WTC11 (cell line): ENCODE results near the gene SYNDIG1. TPM values are rescaled to one million over a fixed set of nuclear protein-coding genes. Genes with fewer than 3 reads are reported as not detected.

Source experiments
- ATAC-seq: fragments of 200-7000 bp; cut with Tn5 transposase; 2 replicates; pipeline ENCODE4 v1.10.0; 2021; ENCODE audit warnings: mild to moderate bottlenecking, moderate library complexity
- CTCF ChIA-PET: fragments of 300-600 bp; sonication (Branson Sonifier 250); formaldehyde crosslinking; loops from one replicate; lab custom pipeline; 2021; ENCODE audit warnings: antibody characterized with exemption; lab: Charles Lee
- POLR2A ChIA-PET: fragments of 350-600 bp; sonication (Branson Sonifier 250); formaldehyde crosslinking; loops from one replicate; lab custom pipeline; 2021; ENCODE audit warnings: antibody characterized with exemption; lab: Charles Lee
- DNase-seq: peaks from one replicate; pipeline ENCODE4 v3.0.0; 2021; ENCODE audit warnings: low spot score
- H3K27ac Mint-ChIP-seq: 2 replicates; pipeline ENCODE4 v1.8.0; 2021; ENCODE audit warnings: mixed read lengths
- H3K27me3 Mint-ChIP-seq: 2 replicates; pipeline ENCODE4 v1.8.0; 2021; ENCODE audit warnings: low read depth, mild to moderate bottlenecking, moderate library complexity, mixed read lengths
- H3K36me3 Mint-ChIP-seq: 2 replicates; pipeline ENCODE4 v1.8.0; 2021; ENCODE audit warnings: mixed read lengths
- H3K4me1 Mint-ChIP-seq: 2 replicates; pipeline ENCODE4 v1.8.0; 2022; ENCODE audit warnings: mixed read lengths
- H3K4me3 Mint-ChIP-seq: 2 replicates; pipeline ENCODE4 v1.8.0; 2021; ENCODE audit warnings: mild to moderate bottlenecking, moderate library complexity, mixed read lengths
- H3K9me3 Mint-ChIP-seq: 2 replicates; pipeline ENCODE4 v1.8.0; 2021; ENCODE audit warnings: mixed read lengths
- ATF6 ChIP-seq: sonication (generic); formaldehyde crosslinking; IDR thresholded peaks from 2 replicates; pipeline ENCODE4 v1.8.1; 2023; ENCODE audit warnings: mild to moderate bottlenecking, missing genetic modification reagents
- CTCF ChIP-seq: fragments of 200-600 bp; IDR thresholded peaks from 2 replicates; pipeline ENCODE4 v1.8.0; 2022; ENCODE audit warnings: antibody characterized with exemption
- E2F4 ChIP-seq: sonication (generic); formaldehyde crosslinking; IDR thresholded peaks from 2 replicates; pipeline ENCODE4 v1.8.1; 2022; ENCODE audit warnings: low read depth, mild to moderate bottlenecking, moderate library complexity, missing genetic modification reagents, borderline replicate concordance
- FOXJ3 ChIP-seq: sonication (generic); formaldehyde crosslinking; IDR thresholded peaks from 2 replicates; pipeline ENCODE4 v1.9.0; 2021; ENCODE audit warnings: missing genetic modification reagents, mild to moderate bottlenecking, borderline replicate concordance
- FOXP1 ChIP-seq: sonication (generic); formaldehyde crosslinking; IDR thresholded peaks from 2 replicates; pipeline ENCODE4 v1.8.0; 2022; ENCODE audit warnings: missing genetic modification reagents, mild to moderate bottlenecking, moderate library complexity, borderline replicate concordance
- GRHL2 ChIP-seq: fragments of 250-450 bp; sonication (Bioruptor Pico); IDR thresholded peaks from 2 replicates; pipeline ENCODE4 v1.8.0; 2022; ENCODE audit warnings: mild to moderate bottlenecking, moderate library complexity; ENCODE audit not compliant: insufficient replicate concordance, severe bottlenecking
- GTF2I ChIP-seq: fragments of 250-450 bp; sonication (Bioruptor Pico); conservative IDR thresholded peaks from 2 replicates; pipeline ENCODE4 v1.4.0; 2021; ENCODE audit warnings: mild to moderate bottlenecking
- NR2C2 ChIP-seq: sonication (generic); formaldehyde crosslinking; IDR thresholded peaks from 2 replicates; pipeline ENCODE4 v1.8.0; 2022; ENCODE audit warnings: mild to moderate bottlenecking, missing genetic modification reagents
- OVOL2 ChIP-seq: fragments of 250-450 bp; sonication (Bioruptor Pico); IDR thresholded peaks from 2 replicates; pipeline ENCODE4 v1.9.0; 2021; ENCODE audit warnings: mild to moderate bottlenecking, borderline replicate concordance
- SP1 ChIP-seq: sonication (generic); formaldehyde crosslinking; conservative IDR thresholded peaks from 2 replicates; pipeline ENCODE4 v1.8.1; 2022; ENCODE audit warnings: missing genetic modification reagents
- TCF7 ChIP-seq: sonication (generic); formaldehyde crosslinking; IDR thresholded peaks from 2 replicates; pipeline ENCODE4 v1.8.0; 2022; ENCODE audit warnings: mild to moderate bottlenecking, low read depth, missing genetic modification reagents, moderate library complexity
- TEAD1 ChIP-seq: sonication (generic); formaldehyde crosslinking; IDR thresholded peaks from 2 replicates; pipeline ENCODE4 v1.8.0; 2022; ENCODE audit warnings: mild to moderate bottlenecking, missing genetic modification reagents
- TEAD4 ChIP-seq: sonication (generic); formaldehyde crosslinking; IDR thresholded peaks from 2 replicates; pipeline ENCODE4 v1.8.0; 2022; ENCODE audit warnings: mild to moderate bottlenecking, missing genetic modification reagents
- ZNF138 ChIP-seq: sonication (generic); formaldehyde crosslinking; conservative IDR thresholded peaks from 2 replicates; pipeline ENCODE4 v1.8.1; 2022; ENCODE audit warnings: mild to moderate bottlenecking, moderate library complexity, missing genetic modification reagents
- total RNA-seq: library from RNA; stranded (reverse); gene quantifications from 3 replicates; pipeline ENCODE4 v1.2.3, GENCODE V29; 2021
- TF ChIP-seq, protein P1 (sequence below): sonication (generic); formaldehyde crosslinking; IDR thresholded peaks from 2 replicates; pipeline ENCODE4 v1.8.1; 2023; ENCODE audit warnings: mild to moderate bottlenecking, missing genetic modification reagents, borderline replicate concordance
- TF ChIP-seq, protein P2 (sequence below): sonication (generic); formaldehyde crosslinking; IDR thresholded peaks from 2 replicates; pipeline ENCODE4 v1.8.1; 2023; ENCODE audit warnings: mild to moderate bottlenecking, missing genetic modification reagents, moderate library complexity
- TF ChIP-seq, protein P3 (sequence below): sonication (generic); formaldehyde crosslinking; IDR thresholded peaks from 2 replicates; pipeline ENCODE4 v1.8.0; 2022; ENCODE audit warnings: mild to moderate bottlenecking, missing genetic modification reagents

Gene SYNDIG1
- total RNA-seq, 1 experiment from 2014 or later, result 6.4 TPM

- TF ChIP-seq, protein P1, sequence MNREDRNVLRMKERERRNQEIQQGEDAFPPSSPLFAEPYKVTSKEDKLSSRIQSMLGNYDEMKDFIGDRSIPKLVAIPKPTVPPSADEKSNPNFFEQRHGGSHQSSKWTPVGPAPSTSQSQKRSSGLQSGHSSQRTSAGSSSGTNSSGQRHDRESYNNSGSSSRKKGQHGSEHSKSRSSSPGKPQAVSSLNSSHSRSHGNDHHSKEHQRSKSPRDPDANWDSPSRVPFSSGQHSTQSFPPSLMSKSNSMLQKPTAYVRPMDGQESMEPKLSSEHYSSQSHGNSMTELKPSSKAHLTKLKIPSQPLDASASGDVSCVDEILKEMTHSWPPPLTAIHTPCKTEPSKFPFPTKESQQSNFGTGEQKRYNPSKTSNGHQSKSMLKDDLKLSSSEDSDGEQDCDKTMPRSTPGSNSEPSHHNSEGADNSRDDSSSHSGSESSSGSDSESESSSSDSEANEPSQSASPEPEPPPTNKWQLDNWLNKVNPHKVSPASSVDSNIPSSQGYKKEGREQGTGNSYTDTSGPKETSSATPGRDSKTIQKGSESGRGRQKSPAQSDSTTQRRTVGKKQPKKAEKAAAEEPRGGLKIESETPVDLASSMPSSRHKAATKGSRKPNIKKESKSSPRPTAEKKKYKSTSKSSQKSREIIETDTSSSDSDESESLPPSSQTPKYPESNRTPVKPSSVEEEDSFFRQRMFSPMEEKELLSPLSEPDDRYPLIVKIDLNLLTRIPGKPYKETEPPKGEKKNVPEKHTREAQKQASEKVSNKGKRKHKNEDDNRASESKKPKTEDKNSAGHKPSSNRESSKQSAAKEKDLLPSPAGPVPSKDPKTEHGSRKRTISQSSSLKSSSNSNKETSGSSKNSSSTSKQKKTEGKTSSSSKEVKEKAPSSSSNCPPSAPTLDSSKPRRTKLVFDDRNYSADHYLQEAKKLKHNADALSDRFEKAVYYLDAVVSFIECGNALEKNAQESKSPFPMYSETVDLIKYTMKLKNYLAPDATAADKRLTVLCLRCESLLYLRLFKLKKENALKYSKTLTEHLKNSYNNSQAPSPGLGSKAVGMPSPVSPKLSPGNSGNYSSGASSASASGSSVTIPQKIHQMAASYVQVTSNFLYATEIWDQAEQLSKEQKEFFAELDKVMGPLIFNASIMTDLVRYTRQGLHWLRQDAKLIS, result no peak
- no peak for TF ChIP-seq GRHL2 (CRISPR knock-in tag)
- TF ChIP-seq, protein P2, sequence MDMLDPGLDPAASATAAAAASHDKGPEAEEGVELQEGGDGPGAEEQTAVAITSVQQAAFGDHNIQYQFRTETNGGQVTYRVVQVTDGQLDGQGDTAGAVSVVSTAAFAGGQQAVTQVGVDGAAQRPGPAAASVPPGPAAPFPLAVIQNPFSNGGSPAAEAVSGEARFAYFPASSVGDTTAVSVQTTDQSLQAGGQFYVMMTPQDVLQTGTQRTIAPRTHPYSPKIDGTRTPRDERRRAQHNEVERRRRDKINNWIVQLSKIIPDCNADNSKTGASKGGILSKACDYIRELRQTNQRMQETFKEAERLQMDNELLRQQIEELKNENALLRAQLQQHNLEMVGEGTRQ (CRISPR knock-in tag), result no peak
- no peak for TF ChIP-seq TEAD4 (CRISPR knock-in tag)
- TF ChIP-seq, protein P3, sequence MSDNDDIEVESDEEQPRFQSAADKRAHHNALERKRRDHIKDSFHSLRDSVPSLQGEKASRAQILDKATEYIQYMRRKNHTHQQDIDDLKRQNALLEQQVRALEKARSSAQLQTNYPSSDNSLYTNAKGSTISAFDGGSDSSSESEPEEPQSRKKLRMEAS (CRISPR knock-in tag), result no peak
- TF ChIP-seq FOXP1 (CRISPR knock-in tag), result no peak
- no peak for TF ChIP-seq OVOL2
Observed at GRCh38 chr20:24649787-24650490, 180.5 kb downstream of the SYNDIG1 start (continued).

DNA sequence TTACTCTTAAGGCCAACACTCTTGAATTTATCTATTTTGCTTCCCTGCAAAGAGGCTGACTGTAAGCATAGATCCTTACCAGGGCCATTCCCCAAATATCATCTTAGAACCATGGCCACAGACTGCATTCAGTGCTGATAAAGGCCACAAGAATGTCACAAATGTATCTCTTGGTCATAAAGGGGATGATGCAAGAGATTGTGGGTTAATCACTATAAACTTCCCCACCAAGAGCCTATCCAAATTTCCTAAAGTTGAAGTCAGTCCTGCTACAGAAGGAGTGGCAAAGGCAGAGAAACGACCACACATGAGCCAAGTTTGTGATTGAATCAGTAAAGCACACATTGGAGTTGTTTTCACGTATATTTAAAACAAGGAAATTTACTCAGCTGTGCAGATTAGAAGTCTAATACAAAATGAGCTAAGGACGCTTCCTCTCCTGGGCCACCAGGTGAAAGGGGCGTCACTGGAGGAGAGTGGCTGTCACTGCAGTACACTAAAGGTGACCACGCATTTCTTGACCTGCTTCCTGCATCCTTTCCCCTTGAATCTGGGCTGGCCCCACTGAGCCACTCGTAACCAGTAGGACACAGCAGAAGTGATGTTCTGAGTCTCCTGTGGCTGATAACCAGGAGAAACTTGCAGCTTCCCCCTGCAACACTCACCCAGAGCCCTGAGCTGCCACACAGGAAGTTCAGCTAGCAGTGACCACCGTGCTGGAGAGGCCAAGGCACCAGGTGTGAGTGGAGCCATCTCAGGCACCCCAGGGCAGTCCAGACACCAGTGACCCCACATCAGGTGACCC is 181.9 kb downstream of the SYNDIG1 start:
- H3K27ac Mint-ChIP-seq, result no peak overlapping the region
- no peak for ATAC-seq

More for the DNA sequence above, 181.9 kb downstream of the SYNDIG1 start:
- H3K4me3 Mint-ChIP-seq, result no peak overlapping the region
- ChIA-PET CTCF (interaction anchor here (1.2 kb wide), 1 partner anchor 129 kb away, joined by 3 read pairs; no protein-coding TSS in a partner anchor), POLR2A (no interaction called here)
- DNase-seq, result no peak
- no peaks in the 10 kb centered on the region for H3K27me3 Mint-ChIP-seq
- no peaks in the 10 kb centered on the region for H3K36me3 Mint-ChIP-seq
- H3K4me1 Mint-ChIP-seq, result 0 out of 2 replicates have a peak, but pooled peaks cover 4% of the 10 kb centered on the region
- TF ChIP-seq OVOL2 (no peak), E2F4 (CRISPR knock-in tag) (no peak), CTCF (no peak), TEAD1 (CRISPR knock-in tag) (no peak), ZNF138 (no peak), NR2C2 (CRISPR knock-in tag) (no peak), TCF7 (CRISPR knock-in tag) (no peak), ATF6 (CRISPR knock-in tag) (no peak), GTF2I (CRISPR knock-in tag) (no peak), SP1 (CRISPR knock-in tag) (no peak), FOXJ3 (CRISPR knock-in tag) (no peak)
- peaks cover 4% of the 10 kb centered on the region; the same call in 1 of the 2 replicates for H3K9me3 Mint-ChIP-seq
